ENCODE data around the gene KLK12. TPM values are rescaled to one million over a fixed set of nuclear protein-coding genes. Genes with fewer than 3 reads are reported as not detected.

The KLK12 gene
- total and polyA plus RNA-seq, 2 donors (not counting 1 experiment from before 2014, with no cell fraction given) = not detected

GRCh38 chr19:51078104-51078503 lies 43.3 kb upstream of the KLK12 start:
- ChIA-PET POLR2A (no interaction called here), CTCF (no interaction called here)
- Histone ChIP-seq H3K9me3 (ENCODE audit: control extremely low read depth in 1 of 3, control insufficient read depth in 2 of 3, insufficient read depth in 1 of 3, low read length in 2 of 3) (peaks cover 0 to 6% (median 0%) of the 10 kb centered on the region in 3 donors), H3K27ac (ENCODE audit: low read length in 2 of 2) (no peak overlapping the region), H3K4me2 (replicated peaks; ENCODE audit: low read depth, low read length, poor library complexity, severe bottlenecking) (no peak overlapping the region), H2AFZ (ENCODE audit: insufficient read depth, low read depth, low read length, poor library complexity, severe bottlenecking) (no peak overlapping the region), H3K9ac (ENCODE audit: low read length) (no peak overlapping the region), H3K79me2 (ENCODE audit: control insufficient read depth, insufficient read depth, low read length) (no peaks in the 10 kb centered on the region), H3K4me1 (ENCODE audit: control insufficient read depth in 2 of 2, insufficient read depth in 2 of 2, low read length in 2 of 2) (no peaks in the 10 kb centered on the region), H3K27me3 (replicated peaks in 1 of 4; ENCODE audit: control extremely low read depth in 1 of 4, control insufficient read depth in 3 of 4, insufficient read depth in 4 of 4, low read length in 3 of 4) (no peaks in the 10 kb centered on the region), H3K36me3 (replicated peaks in 1 of 2; ENCODE audit: control extremely low read depth in 1 of 2, control insufficient read depth in 1 of 2, extremely low read depth in 1 of 2, insufficient read depth in 2 of 2, low read length in 1 of 2) (no peaks in the 10 kb centered on the region), H3K4me3 (ENCODE audit: control extremely low read depth in 1 of 5, extremely low read depth in 1 of 5, insufficient read depth in 1 of 5, low read depth in 2 of 5, low read length in 4 of 5) (no peak overlapping the region), H4K20me1 (ENCODE audit: control insufficient read depth, insufficient read depth, low read length, poor library complexity, severe bottlenecking) (no peaks in the 10 kb centered on the region)
- intact Hi-C loops (cut with micrococcal nuclease) = no loop called here
- Mint-ChIP-seq H3K27ac (no peak overlapping the region), H3K4me1 (no peaks in the 10 kb centered on the region), H3K4me3 (no peak overlapping the region), H3K27me3 (peaks cover 19% of the 10 kb centered on the region), H3K9me3 (ENCODE audit: insufficient read depth) (peaks cover 5% of the 10 kb centered on the region)
- ATAC-seq (ENCODE audit: low read depth) = no peak
- no peak for DNase-seq
- TF ChIP-seq CTCF (IDR thresholded peaks at IDR 0.05) = no peak
- no peak for TF ChIP-seq EZH2 (IDR thresholded peaks at IDR 0.05; ENCODE audit: borderline replicate concordance, insufficient read depth, low read depth, low read length, poor library complexity, severe bottlenecking)
- 69% methylated on average over 6 of the region's 6 CpGs for WGBS (ENCODE audit: insufficient coverage)

GRCh38 chr19:51076631-51077213 lies 41.9 kb upstream of the KLK12 start:
- no peak for TF ChIP-seq CTCF (IDR thresholded peaks at IDR 0.05)
- TF ChIP-seq EZH2 (IDR thresholded peaks at IDR 0.05; ENCODE audit: borderline replicate concordance, insufficient read depth, low read depth, low read length, poor library complexity, severe bottlenecking) = no peak
- Histone ChIP-seq H3K9me3 (ENCODE audit: control extremely low read depth in 1 of 3, control insufficient read depth in 2 of 3, insufficient read depth in 1 of 3, low read length in 2 of 3) (peaks cover 0 to 6% (median 0%) of the 10 kb centered on the region in 3 donors), H3K4me1 (ENCODE audit: control insufficient read depth in 2 of 2, insufficient read depth in 2 of 2, low read length in 2 of 2) (no peaks in the 10 kb centered on the region), H2AFZ (ENCODE audit: insufficient read depth, low read depth, low read length, poor library complexity, severe bottlenecking) (no peak overlapping the region), H3K79me2 (ENCODE audit: control insufficient read depth, insufficient read depth, low read length) (no peaks in the 10 kb centered on the region), H3K9ac (ENCODE audit: low read length) (no peak overlapping the region), H4K20me1 (ENCODE audit: control insufficient read depth, insufficient read depth, low read length, poor library complexity, severe bottlenecking) (no peaks in the 10 kb centered on the region), H3K36me3 (replicated peaks in 1 of 2; ENCODE audit: control extremely low read depth in 1 of 2, control insufficient read depth in 1 of 2, extremely low read depth in 1 of 2, insufficient read depth in 2 of 2, low read length in 1 of 2) (no peaks in the 10 kb centered on the region), H3K27me3 (replicated peaks in 1 of 4; ENCODE audit: control extremely low read depth in 1 of 4, control insufficient read depth in 3 of 4, insufficient read depth in 4 of 4, low read length in 3 of 4) (no peaks in the 10 kb centered on the region), H3K27ac (ENCODE audit: low read length in 2 of 2) (no peak overlapping the region), H3K4me2 (replicated peaks; ENCODE audit: low read depth, low read length, poor library complexity, severe bottlenecking) (no peak overlapping the region), H3K4me3 (ENCODE audit: control extremely low read depth in 1 of 5, extremely low read depth in 1 of 5, insufficient read depth in 1 of 5, low read depth in 2 of 5, low read length in 4 of 5) (no peak overlapping the region)
- intact Hi-C loops (cut with micrococcal nuclease) = no loop called here
- POLR2A ChIA-PET = no interaction called here
- no peak overlapping the region for H3K4me3 Mint-ChIP-seq
- DNase-seq = no peak
- H3K27me3 Mint-ChIP-seq = peaks cover 13% of the 10 kb centered on the region
- no peak overlapping the region for H3K27ac Mint-ChIP-seq
- H3K9me3 Mint-ChIP-seq (ENCODE audit: insufficient read depth) = peaks cover 5% of the 10 kb centered on the region
- ATAC-seq (ENCODE audit: low read depth) = no peak
- no peaks in the 10 kb centered on the region for H3K4me1 Mint-ChIP-seq
- CTCF ChIA-PET = interaction anchor here (0.9 kb wide), 1 partner anchor 20 kb away, joined by 3 read pairs; no protein-coding TSS in a partner anchor
- 88% methylated on average over 13 of the region's 14 CpGs for WGBS (ENCODE audit: insufficient coverage)
